ENCODE results near the gene IDH2.

IDH2 gene

GRCh38 chr15:90037511-90037860, 64.8 kb downstream of the IDH2 start:
- Histone ChIP-seq H3K27me3 (ENCODE audit: control insufficient read depth in 2 of 2, insufficient read depth in 2 of 2, low read length in 2 of 2) (no peaks in the 10 kb centered on the region), H3K4me1 (ENCODE audit: control insufficient read depth in 2 of 2, insufficient read depth in 2 of 2, low read length in 2 of 2) (peaks cover 34 to 46% of the 10 kb centered on the region in 2 donors), H3K36me3 (ENCODE audit: control insufficient read depth in 2 of 2, insufficient read depth in 2 of 2, low read length in 2 of 2) (peaks cover 2% of the 10 kb centered on the region in 2 donors), H3K9me3 (ENCODE audit: control insufficient read depth in 2 of 2, low read length in 2 of 2) (no peaks in the 10 kb centered on the region), H3K27ac (ENCODE audit: low read depth in 2 of 2, low read length in 2 of 2) (no peak overlapping the region), H3K9ac (ENCODE audit: low read depth in 1 of 2, low read length in 2 of 2) (no peak overlapping the region), H3K4me3 (ENCODE audit: low read length in 2 of 2) (no peak overlapping the region)

GRCh38 chr15:90036806-90037510, 65.3 kb downstream of the IDH2 start:
- H3K4me1 ChIP-seq (ENCODE audit: control insufficient read depth in 2 of 2, insufficient read depth in 2 of 2, low read length in 2 of 2): peaks cover 34 to 46% of the 10 kb centered on the region in 2 donors
- peak overlapping the region in 1 of 2 donors; percentile 24 for H3K27ac ChIP-seq (ENCODE audit: low read depth in 2 of 2, low read length in 2 of 2)
- H3K4me3 ChIP-seq (ENCODE audit: low read length in 2 of 2): no peak overlapping the region
- H3K27me3 ChIP-seq (ENCODE audit: control insufficient read depth in 2 of 2, insufficient read depth in 2 of 2, low read length in 2 of 2): no peaks in the 10 kb centered on the region
- no peak overlapping the region for H3K9ac ChIP-seq (ENCODE audit: low read depth in 1 of 2, low read length in 2 of 2)
- H3K36me3 ChIP-seq (ENCODE audit: control insufficient read depth in 2 of 2, insufficient read depth in 2 of 2, low read length in 2 of 2): peaks cover 0 to 2% of the 10 kb centered on the region in 2 donors
- H3K9me3 ChIP-seq (ENCODE audit: control insufficient read depth in 2 of 2, low read length in 2 of 2): no peaks in the 10 kb centered on the region

- Histone ChIP-seq H3K9ac (ENCODE audit: low read depth in 1 of 2, low read length in 2 of 2) (no peak overlapping the region), H3K4me1 (ENCODE audit: control insufficient read depth in 2 of 2, insufficient read depth in 2 of 2, low read length in 2 of 2) (peaks cover 38 to 49% of the 10 kb centered on the region in 2 donors), H3K36me3 (ENCODE audit: control insufficient read depth in 2 of 2, insufficient read depth in 2 of 2, low read length in 2 of 2) (peaks cover 0 to 2% of the 10 kb centered on the region in 2 donors), H3K27me3 (ENCODE audit: control insufficient read depth in 2 of 2, insufficient read depth in 2 of 2, low read length in 2 of 2) (no peaks in the 10 kb centered on the region), H3K27ac (ENCODE audit: low read depth in 2 of 2, low read length in 2 of 2) (peak overlapping the region in 1 of 2 donors; percentile 24), H3K4me3 (ENCODE audit: low read length in 2 of 2) (no peak overlapping the region), H3K9me3 (ENCODE audit: control insufficient read depth in 2 of 2, low read length in 2 of 2) (no peaks in the 10 kb centered on the region)
Measured at GRCh38 chr15:90036343-90036742, 65.9 kb downstream of the IDH2 start.

GRCh38 chr15:90035840-90036230, 66.4 kb downstream of the IDH2 start:
- no peak overlapping the region for H3K4me3 ChIP-seq (ENCODE audit: low read length in 2 of 2)
- H3K27ac ChIP-seq (ENCODE audit: low read depth in 2 of 2, low read length in 2 of 2): peak overlapping the region; percentile 89 to 90
- peaks cover 0 to 2% of the 10 kb centered on the region in 2 donors for H3K36me3 ChIP-seq (ENCODE audit: control insufficient read depth in 2 of 2, insufficient read depth in 2 of 2, low read length in 2 of 2)
- peaks cover 43 to 52% of the 10 kb centered on the region in 2 donors for H3K4me1 ChIP-seq (ENCODE audit: control insufficient read depth in 2 of 2, insufficient read depth in 2 of 2, low read length in 2 of 2)
- peak overlapping the region in 1 of 2 donors; percentile 23 for H3K9ac ChIP-seq (ENCODE audit: low read depth in 1 of 2, low read length in 2 of 2)
- no peaks in the 10 kb centered on the region for H3K27me3 ChIP-seq (ENCODE audit: control insufficient read depth in 2 of 2, insufficient read depth in 2 of 2, low read length in 2 of 2)
- no peaks in the 10 kb centered on the region for H3K9me3 ChIP-seq (ENCODE audit: control insufficient read depth in 2 of 2, low read length in 2 of 2)

GRCh38 chr15:90035095-90035839, 67.0 kb downstream of the IDH2 start:
- Histone ChIP-seq H3K27ac (ENCODE audit: low read depth in 2 of 2, low read length in 2 of 2) (peak overlapping the region; percentile 89 to 90), H3K4me3 (ENCODE audit: low read length in 2 of 2) (no peak overlapping the region), H3K9me3 (ENCODE audit: control insufficient read depth in 2 of 2, low read length in 2 of 2) (no peaks in the 10 kb centered on the region), H3K36me3 (ENCODE audit: control insufficient read depth in 2 of 2, insufficient read depth in 2 of 2, low read length in 2 of 2) (peaks cover 0 to 2% of the 10 kb centered on the region in 2 donors), H3K9ac (ENCODE audit: low read depth in 1 of 2, low read length in 2 of 2) (peak overlapping the region in 1 of 2 donors; percentile 23), H3K4me1 (ENCODE audit: control insufficient read depth in 2 of 2, insufficient read depth in 2 of 2, low read length in 2 of 2) (peaks cover 43 to 49% of the 10 kb centered on the region in 2 donors), H3K27me3 (ENCODE audit: control insufficient read depth in 2 of 2, insufficient read depth in 2 of 2, low read length in 2 of 2) (no peaks in the 10 kb centered on the region)

GRCh38 chr15:90033448-90033847, 68.8 kb downstream of the IDH2 start:
- H3K9me3 ChIP-seq (ENCODE audit: control insufficient read depth in 2 of 2, low read length in 2 of 2): no peaks in the 10 kb centered on the region
- peak overlapping the region; percentile 23 to 47 for H3K9ac ChIP-seq (ENCODE audit: low read depth in 1 of 2, low read length in 2 of 2)
- H3K27ac ChIP-seq (ENCODE audit: low read depth in 2 of 2, low read length in 2 of 2): peak overlapping the region; percentile 89 to 90

More at GRCh38 chr15:90033448-90033847, 68.8 kb downstream of the IDH2 start:
- Histone ChIP-seq H3K4me1 (ENCODE audit: control insufficient read depth in 2 of 2, insufficient read depth in 2 of 2, low read length in 2 of 2) (peaks cover 47 to 54% of the 10 kb centered on the region in 2 donors), H3K36me3 (ENCODE audit: control insufficient read depth in 2 of 2, insufficient read depth in 2 of 2, low read length in 2 of 2) (peaks cover 0 to 2% of the 10 kb centered on the region in 2 donors), H3K27me3 (ENCODE audit: control insufficient read depth in 2 of 2, insufficient read depth in 2 of 2, low read length in 2 of 2) (no peaks in the 10 kb centered on the region), H3K4me3 (ENCODE audit: low read length in 2 of 2) (no peak overlapping the region)

All from mucosa of rectum (tissue), 2 donors.